ENCODE results near the gene BRD9.
A peak's percentile ranks its signal among the peaks of the same experiment; 100 is the strongest.
"Not testable (repeated sequence)": the region's sequence is repeated elsewhere in the genome, so short reads cannot be mapped to it uniquely, and the experiment has no call there.

BRD9 gene

DNA sequence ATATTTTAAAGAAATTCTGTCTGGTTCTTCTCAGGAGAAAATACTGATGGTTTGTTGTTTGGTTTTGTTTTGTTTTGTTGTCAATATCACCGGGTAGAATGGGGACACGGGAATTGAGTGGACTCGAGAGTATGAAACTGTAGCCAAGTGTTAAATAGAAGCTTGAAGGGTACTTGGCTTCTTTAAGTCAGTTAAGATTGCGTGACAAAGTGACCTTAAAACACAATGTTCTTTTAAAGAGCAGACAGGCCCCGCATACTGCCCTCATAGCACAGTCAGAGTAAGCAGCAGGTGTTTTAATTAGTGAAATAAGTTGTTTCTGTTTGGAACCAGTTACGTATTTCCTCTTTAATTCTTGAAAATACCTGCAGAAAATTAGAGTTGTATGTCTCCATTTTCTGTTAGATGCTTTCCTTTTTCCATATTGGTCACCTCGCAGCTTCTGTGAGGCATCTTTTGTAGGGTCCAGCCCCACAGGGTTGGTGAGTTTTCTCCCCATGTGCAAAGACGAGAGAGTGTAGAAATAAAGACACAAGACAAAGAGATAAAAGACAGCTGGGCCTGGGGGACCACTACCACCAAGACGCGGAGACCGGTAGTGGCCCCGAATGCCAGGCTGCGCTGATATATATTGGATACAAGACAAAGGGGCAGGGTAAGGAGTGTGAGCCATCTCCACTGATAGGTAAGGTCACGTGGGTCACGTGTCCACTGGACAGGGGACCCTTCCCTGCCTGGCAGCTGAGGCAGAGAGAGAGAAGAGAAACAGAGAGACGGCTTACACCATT, 9.7 kb upstream of the BRD9 start:
- no peak for DNase-seq (ENCODE audit: low read depth)

DNA sequence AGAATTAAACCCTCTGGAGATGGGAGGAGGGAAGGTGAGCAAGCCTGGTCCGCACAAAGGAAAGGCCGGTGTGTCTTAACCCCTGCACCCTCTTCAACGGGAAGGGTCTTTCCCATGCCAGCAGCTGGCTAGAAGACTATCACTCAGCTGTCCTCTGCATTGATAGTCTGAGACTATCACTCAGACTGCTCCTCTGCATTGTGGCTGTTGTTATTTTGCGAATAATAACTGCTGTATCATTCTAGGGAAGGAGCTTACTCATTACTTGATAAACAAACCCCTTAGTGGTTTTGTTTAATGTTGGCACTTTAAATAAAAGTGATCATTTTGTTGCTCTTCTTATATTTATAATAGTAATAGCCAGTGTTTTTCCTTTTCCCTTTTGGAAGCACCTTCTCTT, 8.2 kb upstream of the BRD9 start:
- DNase-seq (ENCODE audit: low read depth) = no peak

- no peak for DNase-seq (ENCODE audit: low read depth)
These were observed 1.1 kb upstream of the BRD9 start for GRCh38 chr5:893711-894110.

- DNase-seq (ENCODE audit: low read depth) = no peak
These were observed 521 bp upstream of the BRD9 start for GRCh38 chr5:893137-893506.

- no peak for DNase-seq (ENCODE audit: low read depth)
These were observed 686 bp downstream of the BRD9 start for GRCh38 chr5:891837-892393.

DNA sequence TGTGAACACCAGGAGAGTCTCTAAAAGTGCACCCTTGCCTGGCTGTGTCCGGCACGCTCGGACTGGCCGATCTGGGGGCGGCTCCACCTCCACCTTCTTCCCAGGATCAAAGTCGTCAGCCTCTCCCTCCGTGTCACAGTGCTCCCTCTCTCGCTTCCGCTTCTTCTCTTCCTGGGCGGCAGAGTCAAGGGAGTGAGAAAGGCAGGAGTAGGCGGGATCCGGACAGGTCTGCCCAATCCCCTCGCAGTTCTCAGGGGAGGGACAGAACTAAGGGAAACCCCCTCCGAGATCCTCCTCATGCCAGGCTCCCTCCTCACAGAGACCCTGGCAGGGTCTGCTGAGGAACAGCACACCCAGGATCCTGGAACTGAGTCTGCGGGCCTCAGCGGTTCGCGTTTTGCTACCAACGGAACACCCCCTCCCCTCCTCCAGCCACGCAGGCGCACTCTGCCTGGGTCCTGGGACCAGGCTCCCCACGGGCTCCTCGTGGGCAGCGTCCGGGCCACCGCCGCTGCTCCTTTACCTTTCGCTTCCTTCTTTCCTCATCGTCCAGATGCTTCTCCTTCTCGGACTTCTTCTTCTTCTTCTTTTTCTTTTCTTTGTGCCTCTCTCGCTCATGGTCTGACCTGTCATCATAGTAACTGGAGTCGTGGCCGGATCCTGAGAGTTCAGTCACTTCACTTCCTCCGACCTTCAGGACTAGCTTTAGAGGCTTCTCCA, 1.3 kb downstream of the BRD9 start:
- no peak for DNase-seq (ENCODE audit: low read depth)

- no peak for DNase-seq (ENCODE audit: low read depth)
These were observed 3.4 kb downstream of the BRD9 start for GRCh38 chr5:889075-889710.

DNA sequence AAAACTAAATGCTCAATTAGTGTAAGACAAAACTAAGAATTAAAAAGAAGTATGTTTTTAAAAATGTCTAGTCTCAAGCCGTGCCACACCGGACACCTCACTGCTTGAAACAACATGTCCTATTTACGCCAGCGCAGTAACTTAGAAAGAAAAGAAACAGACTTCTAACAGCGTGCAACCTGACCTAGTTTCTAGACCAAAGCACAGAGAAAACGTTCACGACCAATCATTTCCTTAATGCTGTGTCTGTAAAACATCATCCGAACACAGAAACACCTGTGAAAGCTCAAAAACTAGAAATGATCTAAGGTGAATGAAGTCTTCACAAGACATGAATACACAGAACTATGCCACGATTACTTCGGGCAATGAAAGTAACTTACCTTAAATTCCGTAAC, 4.0 kb downstream of the BRD9 start:
- no peak for DNase-seq (ENCODE audit: low read depth)

DNA sequence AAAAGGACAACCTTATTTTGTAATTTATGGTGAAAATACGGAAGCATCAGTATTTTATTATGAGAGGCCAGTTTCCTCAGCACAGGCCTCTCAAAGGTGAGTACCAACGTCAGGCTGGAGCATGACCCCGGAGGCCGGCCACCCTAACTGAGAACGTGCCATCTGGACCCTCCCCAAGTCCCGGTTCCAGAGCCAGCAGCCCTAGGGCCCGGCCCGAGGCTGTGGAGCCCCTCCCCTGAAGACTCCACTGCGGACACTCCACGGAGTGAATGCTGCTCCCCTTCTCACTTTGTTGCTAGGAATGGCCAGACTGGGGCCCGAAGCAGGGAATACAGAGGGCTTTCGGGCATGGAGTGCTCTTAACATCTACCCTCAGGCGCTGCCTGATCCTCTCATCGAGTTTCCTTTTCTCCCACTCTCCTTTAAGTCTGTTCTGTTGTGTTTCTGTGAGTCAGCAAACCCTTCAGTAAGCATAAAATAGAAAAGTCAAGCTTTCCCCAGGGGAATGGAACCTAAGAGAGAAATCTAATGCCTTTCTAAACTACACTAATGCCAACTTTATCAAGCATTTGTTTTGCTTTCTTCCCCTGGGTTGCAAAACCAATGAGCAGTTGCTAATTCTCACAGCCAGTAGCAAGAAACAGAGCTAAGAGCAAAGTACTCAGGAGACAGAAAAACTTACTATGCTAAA, 4.5 kb downstream of the BRD9 start:
- peak; percentile 77 for DNase-seq (ENCODE audit: low read depth)

DNA sequence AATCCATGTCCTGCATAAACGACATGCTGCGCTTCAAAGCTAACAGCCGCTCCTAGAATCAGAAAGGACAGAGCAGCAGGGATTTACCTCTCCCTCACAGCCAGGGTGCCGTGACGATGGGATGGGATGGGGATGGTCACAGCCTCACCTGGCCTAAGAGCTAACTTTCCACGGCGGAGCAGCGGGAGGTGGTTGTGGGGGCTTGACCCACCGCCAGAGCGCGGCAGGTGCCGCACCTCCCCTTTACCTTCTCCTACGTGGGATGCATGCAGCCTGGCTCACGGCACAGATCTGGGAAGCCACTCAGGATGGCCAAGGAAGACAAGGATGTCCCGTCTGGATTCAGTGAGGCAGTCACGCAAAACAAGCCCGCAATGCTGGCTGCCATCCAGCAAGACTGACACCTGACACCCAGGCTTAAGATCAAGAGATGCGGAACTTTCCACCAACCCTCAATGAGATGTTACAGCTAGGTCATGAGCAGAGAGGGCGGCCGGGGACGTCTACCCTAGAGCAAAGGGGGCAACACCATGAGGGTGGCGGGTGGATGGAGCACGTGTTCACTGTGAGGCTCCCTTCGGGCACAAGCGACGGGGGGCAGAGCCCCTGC, 5.8 kb downstream of the BRD9 start:
- DNase-seq (ENCODE audit: low read depth) = no peak

- no peak for DNase-seq (ENCODE audit: low read depth)
These were observed 6.6 kb downstream of the BRD9 start for GRCh38 chr5:886036-886435.

DNA sequence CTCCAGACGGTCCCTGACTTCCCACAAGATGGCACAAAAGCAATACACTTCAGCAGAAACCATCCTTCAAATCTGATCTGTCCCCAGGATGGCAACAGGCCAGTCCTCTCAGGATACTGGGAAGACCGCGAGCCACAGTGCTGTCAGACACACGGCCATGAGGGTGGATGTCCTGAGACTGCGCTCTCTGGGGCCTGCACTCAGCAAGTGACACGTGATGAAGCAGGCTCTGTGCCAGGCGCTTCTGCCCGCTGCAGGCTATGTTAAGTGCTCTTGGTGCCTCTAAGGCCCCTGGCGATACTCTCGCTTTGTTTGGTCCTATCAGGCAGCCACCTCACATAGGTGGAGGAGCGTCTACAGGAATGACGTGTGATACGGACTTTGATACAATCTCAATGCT, 7.1 kb downstream of the BRD9 start:
- no peak for DNase-seq (ENCODE audit: low read depth)

- no peak for DNase-seq (ENCODE audit: low read depth)
These were observed 7.5 kb downstream of the BRD9 start for GRCh38 chr5:885127-885442.

- no peak for DNase-seq (ENCODE audit: low read depth)
These were observed 8.1 kb downstream of the BRD9 start for GRCh38 chr5:884345-885126.

GRCh38 chr5:883475-884181, 9.0 kb downstream of the BRD9 start:
- no peak for DNase-seq (ENCODE audit: low read depth)

DNA sequence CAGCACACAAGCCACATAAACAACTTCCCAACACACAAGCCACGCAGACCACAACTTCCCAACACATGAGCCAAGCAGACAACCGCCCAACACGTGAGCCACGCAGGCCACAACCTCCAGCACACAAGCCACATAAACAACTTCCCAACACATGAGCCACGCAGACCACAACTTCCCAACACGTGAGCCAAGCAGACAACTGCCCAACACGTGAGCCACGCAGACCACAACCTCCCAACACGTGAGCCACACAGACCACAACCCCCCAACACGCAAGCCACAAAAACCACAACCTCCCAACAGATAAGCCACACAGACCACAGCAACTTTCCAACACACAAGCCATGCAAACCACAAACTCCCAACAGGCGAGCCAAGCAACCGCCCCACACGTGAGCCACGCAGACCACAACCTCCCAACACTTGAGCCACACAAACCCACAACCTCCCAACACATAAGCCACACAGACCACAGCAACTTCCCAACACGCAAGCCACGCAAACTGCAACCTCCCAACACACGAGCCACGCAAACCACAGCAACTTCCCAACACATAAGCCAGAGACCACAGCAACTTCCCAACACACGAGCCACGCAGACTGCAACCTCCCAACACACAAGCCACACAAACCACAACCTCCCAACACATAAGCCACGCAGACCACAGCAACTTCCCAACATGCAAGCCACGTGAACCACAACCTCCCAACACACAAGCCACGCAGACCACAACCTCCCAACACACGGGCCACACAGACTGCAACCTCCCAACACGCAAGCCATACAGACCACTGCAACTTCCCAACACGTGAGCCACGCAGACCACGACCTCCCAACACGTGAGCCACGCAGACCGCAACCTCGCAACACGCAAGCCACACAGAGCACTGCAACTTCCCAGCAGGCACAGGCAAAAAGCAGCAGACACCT, 10.1 kb downstream of the BRD9 start:
- no peak for DNase-seq (ENCODE audit: low read depth)

DNA sequence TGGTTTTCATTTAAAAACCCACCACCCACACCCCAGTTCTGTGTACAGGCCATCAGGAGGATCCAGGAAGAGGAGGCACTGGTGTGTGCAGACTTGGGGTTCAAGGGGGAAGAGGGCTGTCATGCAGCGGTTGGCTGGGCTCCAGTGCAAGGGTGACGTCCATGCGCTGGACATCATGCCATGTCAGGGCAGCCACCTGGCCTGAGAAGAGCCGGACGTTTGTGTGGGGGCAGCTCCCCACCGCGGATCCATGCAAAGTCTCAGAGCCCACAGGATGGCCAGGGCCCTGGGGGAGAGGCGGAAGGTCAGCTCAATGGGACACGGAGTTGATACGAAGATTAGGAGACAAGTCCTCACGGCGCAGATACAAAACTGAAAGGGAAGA, 11.1 kb downstream of the BRD9 start:
- no peak for DNase-seq (ENCODE audit: low read depth)

DNA sequence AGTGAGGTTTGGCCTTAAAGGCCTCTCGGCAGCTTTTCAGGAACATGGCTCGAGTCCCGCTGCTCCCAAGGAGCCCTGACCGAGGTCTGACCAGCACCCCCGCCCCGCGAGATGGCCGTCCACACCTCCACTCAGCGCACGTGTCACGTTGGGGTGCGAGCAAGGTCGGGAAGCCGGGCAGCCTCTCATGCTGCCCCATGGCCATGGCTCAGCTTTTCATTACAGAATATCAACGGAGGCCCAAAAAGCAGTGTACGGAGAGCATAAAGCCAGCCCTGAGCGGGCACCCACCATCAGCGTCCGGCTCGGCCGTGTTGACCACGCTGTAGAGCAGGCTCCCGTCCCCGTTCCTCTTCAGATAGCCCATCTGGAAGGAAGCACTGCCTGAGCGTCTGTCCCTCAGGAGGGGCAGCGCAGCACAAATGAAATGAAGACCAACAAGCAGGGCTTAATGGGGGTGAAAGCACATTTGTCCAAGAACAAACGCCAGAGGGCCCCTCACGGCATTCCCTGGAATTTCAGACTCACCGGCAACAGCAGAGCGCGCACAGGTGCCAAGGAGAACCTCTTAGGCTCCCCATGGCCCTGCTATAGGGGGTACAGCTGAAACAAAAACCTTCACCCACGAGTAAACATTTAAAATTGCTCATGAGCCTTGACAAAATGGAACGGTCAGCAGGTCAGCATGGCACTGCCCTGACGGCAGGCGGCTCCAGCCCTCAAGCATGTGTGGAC, 11.6 kb downstream of the BRD9 start:
- no peak for DNase-seq (ENCODE audit: low read depth)

GRCh38 chr5:878677-879076, 13.9 kb downstream of the BRD9 start:
- not testable (repeated sequence) for DNase-seq (ENCODE audit: low read depth)
